Suprapubic skin (tissue), 4 donors: ENCODE measurements around the gene TLE1. TPM values are rescaled to one million over a fixed set of nuclear protein-coding genes. Genes with fewer than 3 reads are reported as not detected.

Experiments
- DNase-seq, 2 donors: peaks; one replicate each; pipeline ENCODE4 v3.0.0-alpha.2; 2019; ENCODE audit warnings: low spot score in 2 of 2
- H3K27ac ChIP-seq: fragments of 200-600 bp; sonication (generic); one replicate; pipeline ENCODE4 v1.5.1; 2019
- H3K27me3 ChIP-seq: fragments of 200-600 bp; sonication (generic); one replicate; pipeline ENCODE4 v1.5.1; 2019
- H3K36me3 ChIP-seq: fragments of 200-600 bp; sonication (generic); one replicate; pipeline ENCODE4 v1.5.1; 2019
- H3K4me1 ChIP-seq: fragments of 200-600 bp; sonication (generic); one replicate; pipeline ENCODE4 v1.5.1; 2019
- H3K4me3 ChIP-seq: fragments of 200-600 bp; sonication (generic); one replicate; pipeline ENCODE4 v1.5.1; 2019; ENCODE audit warnings: mild to moderate bottlenecking
- H3K9me3 ChIP-seq: fragments of 200-600 bp; sonication (generic); one replicate; pipeline ENCODE4 v1.5.1; 2019
- CTCF ChIP-seq, 2 donors: fragments of 200-600 bp in 1 of 2; fragments of 450-650 bp in 1 of 2; sonication (generic) in 1 of 2; IDR thresholded peaks; one replicate each; pipeline ENCODE4 v1.5.1; 2016 to 2019; ENCODE audit warnings: antibody characterized with exemption in 2 of 2, mild to moderate bottlenecking in 1 of 2, moderate library complexity in 1 of 2
- EP300 ChIP-seq: sonication (generic); formaldehyde crosslinking; IDR thresholded peaks from one replicate; pipeline ENCODE4 v1.6.1; 2017; ENCODE audit warnings: antibody characterized with exemption
- POLR2A ChIP-seq, 2 donors: fragments of 450-650 bp; IDR thresholded peaks; one replicate each; pipeline ENCODE4 v1.6.1; 2017; ENCODE audit warnings: antibody characterized with exemption in 2 of 2, mild to moderate bottlenecking in 2 of 2, moderate library complexity in 2 of 2
- POLR2AphosphoS5 ChIP-seq, 3 donors: sonication (generic); formaldehyde crosslinking; IDR thresholded peaks; one replicate each; pipeline ENCODE4 v1.6.1; 2017; ENCODE audit warnings: antibody characterized with exemption in 3 of 3
- WGBS: methylation state at CpG from one replicate; pipeline ENCODE4 v1.1.5; 2018; 5-methylcytosine and 5-hydroxymethylcytosine counted together
- total RNA-seq, 4 donors: library from RNA; depleted of rRNA; stranded (reverse); fragments of >200 nt; gene quantifications; one replicate each; pipeline ENCODE4 v1.1.0, GENCODE V29; 2016

TLE1 gene
- total RNA-seq, 4 donors from 2014 or later = 34.8 to 73.5 (median 47.5) TPM

DNA sequence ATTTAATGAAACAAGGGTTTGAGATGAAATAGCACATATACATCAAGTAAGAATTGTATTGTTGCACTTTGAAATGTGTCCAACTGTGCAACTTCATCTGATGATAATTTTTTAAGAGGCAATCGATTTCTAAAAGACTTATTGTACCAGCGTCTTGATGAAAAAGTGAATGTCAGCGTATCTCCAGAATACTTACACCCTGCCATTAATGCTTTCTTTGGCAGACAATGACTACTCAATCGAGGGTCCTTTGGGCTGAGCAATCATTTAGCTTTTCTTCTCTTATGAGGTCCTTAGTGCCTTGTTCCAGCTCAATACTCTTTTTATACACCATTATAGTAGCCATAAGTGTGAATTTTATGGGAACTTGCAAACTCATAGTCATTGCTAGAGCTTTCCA is 4.7 kb downstream of the TLE1 start:
- Histone ChIP-seq H3K9me3 (no peaks in the 10 kb centered on the region), H3K4me3 (no peak overlapping the region), H3K4me1 (peaks cover 37% of the 10 kb centered on the region), H3K36me3 (peaks cover 9% of the 10 kb centered on the region), H3K27ac (no peak overlapping the region), H3K27me3 (no peaks in the 10 kb centered on the region)
- WGBS = 73% methylated on average over 4 of the region's 4 CpGs
- DNase-seq = no peak
- TF ChIP-seq POLR2A (IDR thresholded peaks at IDR 0.05) (no peak), POLR2AphosphoS5 (IDR thresholded peaks at IDR 0.05) (no peak), EP300 (no peak), CTCF (IDR thresholded peaks at IDR 0.05) (no peak)

- Histone ChIP-seq H3K27ac (no peak overlapping the region), H3K27me3 (no peaks in the 10 kb centered on the region), H3K4me1 (peaks cover 40% of the 10 kb centered on the region), H3K36me3 (peaks cover 9% of the 10 kb centered on the region), H3K9me3 (no peaks in the 10 kb centered on the region), H3K4me3 (no peak overlapping the region)
- 79% methylated on average over 3 of the region's 3 CpGs for WGBS
- TF ChIP-seq POLR2A (IDR thresholded peaks at IDR 0.05) (no peak), CTCF (IDR thresholded peaks at IDR 0.05) (no peak)
- DNase-seq = no peak
These were observed 5.6 kb downstream of the TLE1 start for GRCh38 chr9:81683704-81684103.

GRCh38 chr9:81683238-81683637 is 6.1 kb downstream of the TLE1 start:
- H3K4me3 ChIP-seq = no peak overlapping the region
- 82% methylated on average over 3 of the region's 3 CpGs for WGBS
- no peak for DNase-seq
- no peaks in the 10 kb centered on the region for H3K27me3 ChIP-seq
- H3K36me3 ChIP-seq = peaks cover 9% of the 10 kb centered on the region
- H3K4me1 ChIP-seq = peaks cover 41% of the 10 kb centered on the region
- H3K27ac ChIP-seq = no peak overlapping the region
- no peak for TF ChIP-seq POLR2AphosphoS5 (IDR thresholded peaks at IDR 0.05)
- no peaks in the 10 kb centered on the region for H3K9me3 ChIP-seq

DNA sequence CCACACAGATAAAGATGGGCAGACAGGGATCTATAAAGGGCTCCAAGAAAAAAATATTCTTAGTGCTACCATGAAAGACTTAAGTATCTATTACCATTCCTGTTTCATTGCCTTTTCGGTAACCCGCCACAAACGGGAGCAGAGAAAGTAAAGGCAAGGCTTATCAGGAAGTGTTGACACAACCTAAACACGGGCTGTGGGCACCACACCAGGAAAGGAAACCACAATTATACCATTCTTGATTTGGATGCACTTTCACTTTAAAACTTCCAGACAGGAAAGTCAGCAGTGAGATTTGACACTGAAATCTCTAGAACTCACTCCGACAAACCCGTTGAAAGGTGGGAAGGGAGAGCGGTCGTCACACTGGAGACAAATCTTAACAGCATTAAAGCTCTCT is 6.5 kb downstream of the TLE1 start:
- H3K4me3 ChIP-seq = no peak overlapping the region
- H3K9me3 ChIP-seq = no peaks in the 10 kb centered on the region
- H3K27me3 ChIP-seq = no peaks in the 10 kb centered on the region
- peaks cover 9% of the 10 kb centered on the region for H3K36me3 ChIP-seq
- no peak for DNase-seq
- no peak for TF ChIP-seq EP300
- TF ChIP-seq POLR2AphosphoS5 (IDR thresholded peaks at IDR 0.05) = no peak
- TF ChIP-seq CTCF (IDR thresholded peaks at IDR 0.05) = no peak
- TF ChIP-seq POLR2A (IDR thresholded peaks at IDR 0.05) = no peak
- H3K27ac ChIP-seq = no peak overlapping the region
- H3K4me1 ChIP-seq = peaks cover 42% of the 10 kb centered on the region
- WGBS = 53% methylated on average over 8 of the region's 8 CpGs

DNA sequence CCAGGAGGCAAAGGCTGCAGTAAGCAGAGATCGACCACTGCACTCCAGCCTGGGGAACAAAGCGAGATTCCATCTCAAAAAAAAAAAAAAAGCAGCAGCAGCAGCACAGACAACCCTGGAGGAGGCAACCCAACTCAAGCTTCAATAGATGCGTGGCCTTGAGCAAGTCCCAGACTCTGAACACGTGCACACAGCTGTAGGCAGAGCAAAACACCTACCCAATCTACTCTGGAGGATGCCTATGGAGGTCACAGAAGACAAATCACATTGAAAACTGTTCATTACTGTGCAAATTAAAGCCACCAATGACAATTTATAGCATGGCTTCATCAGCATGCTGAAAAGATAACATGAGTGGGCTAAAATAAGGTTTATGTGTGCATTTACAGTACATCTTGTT is 7.2 kb downstream of the TLE1 start:
- Histone ChIP-seq H3K9me3 (no peaks in the 10 kb centered on the region), H3K4me3 (no peak overlapping the region), H3K27me3 (no peaks in the 10 kb centered on the region), H3K4me1 (peaks cover 42% of the 10 kb centered on the region), H3K27ac (no peak overlapping the region), H3K36me3 (peaks cover 9% of the 10 kb centered on the region)
- DNase-seq = no peak
- 95% methylated on average over 4 of the region's 4 CpGs for WGBS
- no peak for TF ChIP-seq POLR2AphosphoS5 (IDR thresholded peaks at IDR 0.05)
- TF ChIP-seq POLR2A (IDR thresholded peaks at IDR 0.05) = no peak
- no peak for TF ChIP-seq EP300
- no peak for TF ChIP-seq CTCF (IDR thresholded peaks at IDR 0.05)

- no peak overlapping the region for H3K4me3 ChIP-seq
- H3K27ac ChIP-seq = no peak overlapping the region
- H3K36me3 ChIP-seq = peaks cover 16% of the 10 kb centered on the region
- H3K9me3 ChIP-seq = no peaks in the 10 kb centered on the region
- no peaks in the 10 kb centered on the region for H3K27me3 ChIP-seq
- DNase-seq = no peak
- H3K4me1 ChIP-seq = peaks cover 28% of the 10 kb centered on the region
- WGBS = 64% methylated on average over 1 of the region's 1 CpG
- TF ChIP-seq POLR2AphosphoS5 (IDR thresholded peaks at IDR 0.05) (no peak), EP300 (no peak), CTCF (IDR thresholded peaks at IDR 0.05) (no peak)
These were observed 8.8 kb downstream of the TLE1 start for GRCh38 chr9:81680506-81680905.
